Measurements from ENCODE around the gene TMEM72. TPM values are rescaled to one million over a fixed set of nuclear protein-coding genes. Genes with fewer than 3 reads are reported as not detected.

TMEM72 gene
- total RNA-seq, 1 experiment from 2014 or later = not detected

- DNase-seq (ENCODE audit: low read depth, low spot score) (no peak), ATAC-seq (peak; percentile 84)
- no peaks in the 10 kb centered on the region for H3K27me3 ChIP-seq (ENCODE audit: control insufficient read depth, insufficient read depth, low read length)
- no peaks in the 10 kb centered on the region for H3K9me3 ChIP-seq (ENCODE audit: control insufficient read depth, insufficient read depth, low read depth, low read length)
- H3K4me1 ChIP-seq (ENCODE audit: control insufficient read depth, insufficient read depth, low read length) = peaks cover 57% of the 10 kb centered on the region
- in situ Hi-C loops (cut with HindIII; ENCODE audit: low pct_unique_long_range_greater_than_20kb, low sequenced_read_pairs) = no loop called here
- ChIA-PET POLR2A (no interaction called here), CTCF (interaction anchor here (1.5 to 2.3 kb wide), 2 partner anchors 12 to 41 kb away, joined by 6 to 17 read pairs; no protein-coding TSS in a partner anchor)
- intact Hi-C loops (cut with micrococcal nuclease; ENCODE audit: unreplicated experiment) = loop anchor here (2.0 kb wide), 1 partner anchor 42 kb away; no protein-coding TSS in a partner anchor
- peak overlapping the region; percentile 46 to 65 for H3K4me3 ChIP-seq (ENCODE audit: low read depth in 2 of 2, low read length in 2 of 2)
- no peaks in the 10 kb centered on the region for H3K36me3 ChIP-seq (ENCODE audit: control insufficient read depth, insufficient read depth, low read length)
- H3K27ac ChIP-seq (ENCODE audit: low read length) = peak overlapping the region; percentile 96
- no TSS peak for BruUV-seq (replicated peaks)
- TF ChIP-seq REST (IDR thresholded peaks at IDR 0.05; ENCODE audit: insufficient read depth in 1 of 2, low read depth in 2 of 2, low read length in 1 of 2) (no peak), TCF7L2 (IDR thresholded peaks at IDR 0.05; ENCODE audit: low read depth, low read length) (peak; percentile 55), CTCF (IDR thresholded peaks at IDR 0.05) (peak; percentile 100), SIN3A (IDR thresholded peaks at IDR 0.05; ENCODE audit: borderline replicate concordance, insufficient read depth, low read depth, low read length) (0 out of 2 replicates have a peak, but pooled peaks have one; percentile 34), POLR2AphosphoS5 (IDR thresholded peaks at IDR 0.05; ENCODE audit: low read depth, low read length) (peak; percentile 77)
Observed at GRCh38 chr10:44974628-44975430, 63.7 kb downstream of the TMEM72 start.

GRCh38 chr10:44975431-44976331, 64.5 kb downstream of the TMEM72 start:
- no peak for TF ChIP-seq SIN3A (IDR thresholded peaks at IDR 0.05; ENCODE audit: borderline replicate concordance, insufficient read depth, low read depth, low read length)
- peak; percentile 73 for TF ChIP-seq POLR2AphosphoS5 (IDR thresholded peaks at IDR 0.05; ENCODE audit: low read depth, low read length)
- no peak for TF ChIP-seq TCF7L2 (IDR thresholded peaks at IDR 0.05; ENCODE audit: low read depth, low read length)
- no peak for TF ChIP-seq CTCF (IDR thresholded peaks at IDR 0.05)
- no peaks in the 10 kb centered on the region for H3K27me3 ChIP-seq (ENCODE audit: control insufficient read depth, insufficient read depth, low read length)
- ATAC-seq = peak; percentile 44
- peak overlapping the region in 1 of 2 experiments; percentile 83; a peak in 2 of 4 replicates for H3K4me3 ChIP-seq (ENCODE audit: low read depth in 2 of 2, low read length in 2 of 2)
- intact Hi-C loops (cut with micrococcal nuclease; ENCODE audit: unreplicated experiment) = loop anchor here (2.0 kb wide), 1 partner anchor 43 kb away; no protein-coding TSS in a partner anchor
- in situ Hi-C loops (cut with HindIII; ENCODE audit: low pct_unique_long_range_greater_than_20kb, low sequenced_read_pairs) = no loop called here
- BruUV-seq (replicated peaks) = no TSS peak
- ChIA-PET CTCF (interaction anchor here (0.7 to 2.3 kb wide), 3 partner anchors 13 to 44 kb away, joined by 4 to 17 read pairs (median 6); no protein-coding TSS in a partner anchor), POLR2A (interaction anchor here (0.6 to 0.7 kb wide), 3 partner anchors 10 to 588 kb away, joined by 3 to 11 read pairs (median 4); no protein-coding TSS in a partner anchor)
- H3K4me1 ChIP-seq (ENCODE audit: control insufficient read depth, insufficient read depth, low read length) = peaks cover 65% of the 10 kb centered on the region
- no peaks in the 10 kb centered on the region for H3K9me3 ChIP-seq (ENCODE audit: control insufficient read depth, insufficient read depth, low read depth, low read length)
- peak overlapping the region; percentile 76 for H3K27ac ChIP-seq (ENCODE audit: low read length)
- H3K36me3 ChIP-seq (ENCODE audit: control insufficient read depth, insufficient read depth, low read length) = no peaks in the 10 kb centered on the region
- DNase-seq (ENCODE audit: low read depth, low spot score) = no peak
